HepG2 (cell line): Measurements from ENCODE around the gene SHISA7. TPM values are rescaled to one million over a fixed set of nuclear protein-coding genes. Genes with fewer than 3 reads are reported as not detected.

Experiments used
- BHLHE40 ChIP-seq: IDR thresholded peaks from 2 replicates; pipeline ENCODE4 v1.6.1; 2011; ENCODE audit warnings: low read length, improper control_type of control experiment
- CREM ChIP-seq, 2 experiments: sonication (generic) in 1 of 2; formaldehyde crosslinking in 1 of 2; IDR thresholded peaks; 2 replicates each; pipeline versions ENCODE4 v1.4.0 to v1.6.1; 2016 to 2020; ENCODE audit warnings: antibody characterized with exemption in 1 of 2, mild to moderate bottlenecking in 1 of 2, missing genetic modification reagents in 1 of 2
- DR1 ChIP-seq: sonication (generic); formaldehyde crosslinking; IDR thresholded peaks from 2 replicates; pipeline ENCODE4 v1.8.0; 2021; ENCODE audit warnings: mild to moderate bottlenecking, missing genetic modification reagents, inconsistent platforms
- ETV6 ChIP-seq: sonication (generic); formaldehyde crosslinking; conservative IDR thresholded peaks from 2 replicates; pipeline ENCODE4 v1.4.0; 2020; ENCODE audit warnings: missing genetic modification reagents
- GATA4 ChIP-seq: sonication (generic); IDR thresholded peaks from 2 replicates; pipeline ENCODE4 v1.6.1; 2016; ENCODE audit warnings: antibody characterized with exemption, low read depth, borderline replicate concordance
- MAF1 ChIP-seq: sonication (generic); formaldehyde crosslinking; IDR thresholded peaks from 2 replicates; pipeline ENCODE4 v1.5.0; 2020; ENCODE audit warnings: missing genetic modification reagents, borderline replicate concordance
- MAFG ChIP-seq: sonication (generic); formaldehyde crosslinking; IDR thresholded peaks from 2 replicates; pipeline ENCODE4 v1.5.1; 2020; ENCODE audit warnings: mild to moderate bottlenecking, missing genetic modification reagents
- MBD4 ChIP-seq: IDR thresholded peaks from 2 replicates; pipeline ENCODE4 v1.6.1; 2012; ENCODE audit warnings: low read length, inconsistent platforms, borderline replicate concordance
- MEF2D ChIP-seq: sonication (generic); formaldehyde crosslinking; IDR thresholded peaks from 2 replicates; pipeline ENCODE4 v1.5.1; 2020; ENCODE audit warnings: mild to moderate bottlenecking, missing genetic modification reagents
- PHF8 ChIP-seq: sonication (generic); formaldehyde crosslinking; IDR thresholded peaks from 2 replicates; pipeline ENCODE4 v1.5.0; 2020; ENCODE audit warnings: missing genetic modification reagents
- RBM39 ChIP-seq: fragments of 200-400 bp; formaldehyde crosslinking; IDR thresholded peaks from one replicate; pipeline ENCODE4 v1.6.1; 2018; ENCODE audit warnings: antibody characterized with exemption, mild to moderate bottlenecking, low read depth, low read length; ENCODE audit not compliant: poor library complexity, severe bottlenecking
- SAP130 ChIP-seq: IDR thresholded peaks from 2 replicates; pipeline ENCODE4 v1.6.1; 2016; ENCODE audit warnings: low read depth
- SPEN ChIP-seq: sonication (generic); formaldehyde crosslinking; IDR thresholded peaks from 2 replicates; pipeline ENCODE4 v1.5.1; 2020; ENCODE audit warnings: low read depth, mild to moderate bottlenecking, missing genetic modification reagents
- TOE1 ChIP-seq: sonication (generic); formaldehyde crosslinking; IDR thresholded peaks from 2 replicates; pipeline ENCODE4 v1.4.0; 2020; ENCODE audit warnings: mild to moderate bottlenecking, missing genetic modification reagents
- TRIM24 ChIP-seq: sonication (generic); formaldehyde crosslinking; IDR thresholded peaks from 2 replicates; pipeline ENCODE4 v1.8.0; 2022; ENCODE audit warnings: mild to moderate bottlenecking, missing genetic modification reagents
- ZBTB20 ChIP-seq: sonication (generic); formaldehyde crosslinking; IDR thresholded peaks from 2 replicates; pipeline ENCODE4 v1.8.1; 2023; ENCODE audit warnings: missing genetic modification reagents, low read depth, mild to moderate bottlenecking, borderline replicate concordance
- ZBTB38 ChIP-seq: sonication (generic); formaldehyde crosslinking; IDR thresholded peaks from 2 replicates; pipeline ENCODE4 v1.5.1; 2020; ENCODE audit warnings: mild to moderate bottlenecking, missing genetic modification reagents
- ZBTB7A ChIP-seq: sonication (generic); formaldehyde crosslinking; IDR thresholded peaks from 2 replicates; pipeline ENCODE4 v1.8.0; 2022; ENCODE audit warnings: mild to moderate bottlenecking, missing genetic modification reagents
- ZKSCAN1 ChIP-seq: fragments of 150-350 bp; IDR thresholded peaks from 2 replicates; pipeline ENCODE4 v1.6.1; 2014; ENCODE audit warnings: low read length
- ZNF205 ChIP-seq: IDR thresholded peaks from 2 replicates; pipeline ENCODE4 v1.6.1; 2018; ENCODE audit warnings: missing biosample characterization, missing genetic modification reagents
- ZNF468 ChIP-seq: sonication (generic); formaldehyde crosslinking; IDR thresholded peaks from 2 replicates; pipeline ENCODE4 v1.8.0; 2022; ENCODE audit warnings: mild to moderate bottlenecking, moderate library complexity, missing genetic modification reagents
- ZNF589 ChIP-seq: sonication (generic); formaldehyde crosslinking; conservative IDR thresholded peaks from 2 replicates; pipeline ENCODE4 v1.8.0; 2022; ENCODE audit warnings: mild to moderate bottlenecking, moderate library complexity, missing genetic modification reagents
- ZNF616 ChIP-seq: sonication (generic); formaldehyde crosslinking; IDR thresholded peaks from 2 replicates; pipeline ENCODE4 v1.5.0; 2020; ENCODE audit warnings: low read depth, mild to moderate bottlenecking, missing genetic modification reagents
- ZNF788 ChIP-seq: sonication (generic); formaldehyde crosslinking; IDR thresholded peaks from 2 replicates; pipeline ENCODE4 v1.5.0; 2020; ENCODE audit warnings: mild to moderate bottlenecking, missing genetic modification reagents, borderline replicate concordance
- ZNF891 ChIP-seq: sonication (generic); formaldehyde crosslinking; IDR thresholded peaks from 2 replicates; pipeline ENCODE4 v1.5.0; 2020; ENCODE audit warnings: mild to moderate bottlenecking, missing genetic modification reagents
- polyA plus RNA-seq, 8 experiments: library from polyadenylated mRNA; depleted of rRNA in 3 of 8; stranded (reverse) in 7 of 8; unstranded in 1 of 8; fragments of >200 nt; fragmentation: Illumina TruSeq in 4 of 8; extraction: Trizol in 4 of 8; gene quantifications; 2 replicates each; pipeline versions ENCODE4 v1.2.1 to v1.2.3, GENCODE V29; 2011 to 2016; ENCODE audit warnings: low read depth in 4 of 8, missing spikeins in 1 of 8, mixed read lengths in 1 of 8; ENCODE audit not compliant: insufficient read depth in 1 of 8
- total RNA-seq, 5 experiments: library from RNA; depleted of rRNA; stranded (reverse); fragments of >200 nt; fragmentation: Illumina TruSeq; extraction: Trizol; gene quantifications; 2 replicates each; pipeline ENCODE4 v1.2.3, GENCODE V29; 2016; ENCODE audit warnings: low read depth in 1 of 5
- TF ChIP-seq, protein P1 (sequence below): sonication (generic); formaldehyde crosslinking; IDR thresholded peaks from 2 replicates; pipeline ENCODE4 v1.5.0; 2020; ENCODE audit warnings: mild to moderate bottlenecking, missing genetic modification reagents, borderline replicate concordance

The SHISA7 gene
- total and polyA plus RNA-seq, 2 of the 13 experiments (the other 11 are each of a cell fraction or from before 2014, with no cell fraction given), result not detected

DNA sequence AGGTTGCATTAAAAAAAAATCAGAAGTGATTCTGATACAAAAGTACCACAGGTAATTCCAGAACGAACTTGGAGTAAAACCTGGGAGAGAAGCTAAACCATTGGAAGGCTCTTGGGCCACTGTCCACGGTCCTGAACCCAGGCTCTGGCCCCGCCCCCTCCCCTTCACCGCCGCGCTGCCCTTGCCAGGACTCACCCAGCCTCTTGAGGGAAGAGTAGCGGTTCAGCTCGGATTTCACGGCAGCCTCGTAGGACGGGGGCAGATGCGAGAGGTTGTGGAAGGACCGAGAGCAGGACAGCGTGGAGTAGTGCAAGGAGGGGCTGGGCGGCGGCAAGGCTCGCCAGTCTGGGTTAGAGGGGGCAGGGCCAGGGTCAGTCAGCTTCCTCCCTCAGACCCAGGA is 5.7 kb downstream of the SHISA7 start (continued):
- TF ChIP-seq, protein P1, sequence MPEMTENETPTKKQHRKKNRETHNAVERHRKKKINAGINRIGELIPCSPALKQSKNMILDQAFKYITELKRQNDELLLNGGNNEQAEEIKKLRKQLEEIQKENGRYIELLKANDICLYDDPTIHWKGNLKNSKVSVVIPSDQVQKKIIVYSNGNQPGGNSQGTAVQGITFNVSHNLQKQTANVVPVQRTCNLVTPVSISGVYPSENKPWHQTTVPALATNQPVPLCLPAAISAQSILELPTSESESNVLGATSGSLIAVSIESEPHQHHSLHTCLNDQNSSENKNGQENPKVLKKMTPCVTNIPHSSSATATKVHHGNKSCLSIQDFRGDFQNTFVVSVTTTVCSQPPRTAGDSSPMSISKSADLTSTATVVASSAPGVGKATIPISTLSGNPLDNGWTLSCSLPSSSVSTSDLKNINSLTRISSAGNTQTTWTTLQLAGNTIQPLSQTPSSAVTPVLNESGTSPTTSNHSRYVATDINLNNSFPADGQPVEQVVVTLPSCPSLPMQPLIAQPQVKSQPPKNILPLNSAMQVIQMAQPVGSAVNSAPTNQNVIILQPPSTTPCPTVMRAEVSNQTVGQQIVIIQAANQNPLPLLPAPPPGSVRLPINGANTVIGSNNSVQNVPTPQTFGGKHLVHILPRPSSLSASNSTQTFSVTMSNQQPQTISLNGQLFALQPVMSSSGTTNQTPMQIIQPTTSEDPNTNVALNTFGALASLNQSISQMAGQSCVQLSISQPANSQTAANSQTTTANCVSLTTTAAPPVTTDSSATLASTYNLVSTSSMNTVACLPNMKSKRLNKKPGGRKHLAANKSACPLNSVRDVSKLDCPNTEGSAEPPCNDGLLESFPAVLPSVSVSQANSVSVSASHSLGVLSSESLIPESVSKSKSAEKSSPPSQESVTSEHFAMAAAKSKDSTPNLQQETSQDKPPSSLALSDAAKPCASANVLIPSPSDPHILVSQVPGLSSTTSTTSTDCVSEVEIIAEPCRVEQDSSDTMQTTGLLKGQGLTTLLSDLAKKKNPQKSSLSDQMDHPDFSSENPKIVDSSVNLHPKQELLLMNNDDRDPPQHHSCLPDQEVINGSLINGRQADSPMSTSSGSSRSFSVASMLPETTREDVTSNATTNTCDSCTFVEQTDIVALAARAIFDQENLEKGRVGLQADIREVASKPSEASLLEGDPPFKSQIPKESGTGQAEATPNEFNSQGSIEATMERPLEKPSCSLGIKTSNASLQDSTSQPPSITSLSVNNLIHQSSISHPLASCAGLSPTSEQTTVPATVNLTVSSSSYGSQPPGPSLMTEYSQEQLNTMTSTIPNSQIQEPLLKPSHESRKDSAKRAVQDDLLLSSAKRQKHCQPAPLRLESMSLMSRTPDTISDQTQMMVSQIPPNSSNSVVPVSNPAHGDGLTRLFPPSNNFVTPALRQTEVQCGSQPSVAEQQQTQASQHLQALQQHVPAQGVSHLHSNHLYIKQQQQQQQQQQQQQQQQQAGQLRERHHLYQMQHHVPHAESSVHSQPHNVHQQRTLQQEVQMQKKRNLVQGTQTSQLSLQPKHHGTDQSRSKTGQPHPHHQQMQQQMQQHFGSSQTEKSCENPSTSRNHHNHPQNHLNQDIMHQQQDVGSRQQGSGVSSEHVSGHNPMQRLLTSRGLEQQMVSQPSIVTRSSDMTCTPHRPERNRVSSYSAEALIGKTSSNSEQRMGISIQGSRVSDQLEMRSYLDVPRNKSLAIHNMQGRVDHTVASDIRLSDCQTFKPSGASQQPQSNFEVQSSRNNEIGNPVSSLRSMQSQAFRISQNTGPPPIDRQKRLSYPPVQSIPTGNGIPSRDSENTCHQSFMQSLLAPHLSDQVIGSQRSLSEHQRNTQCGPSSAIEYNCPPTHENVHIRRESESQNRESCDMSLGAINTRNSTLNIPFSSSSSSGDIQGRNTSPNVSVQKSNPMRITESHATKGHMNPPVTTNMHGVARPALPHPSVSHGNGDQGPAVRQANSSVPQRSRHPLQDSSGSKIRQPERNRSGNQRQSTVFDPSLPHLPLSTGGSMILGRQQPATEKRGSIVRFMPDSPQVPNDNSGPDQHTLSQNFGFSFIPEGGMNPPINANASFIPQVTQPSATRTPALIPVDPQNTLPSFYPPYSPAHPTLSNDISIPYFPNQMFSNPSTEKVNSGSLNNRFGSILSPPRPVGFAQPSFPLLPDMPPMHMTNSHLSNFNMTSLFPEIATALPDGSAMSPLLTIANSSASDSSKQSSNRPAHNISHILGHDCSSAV (CRISPR knock-in tag), result no peak
- TF ChIP-seq ZNF468 (CRISPR knock-in tag) (no peak), ZNF616 (CRISPR knock-in tag) (peak; percentile 51; the same call in 1 of the 2 replicates), GATA4 (no peak), TRIM24 (CRISPR knock-in tag) (no peak), SAP130 (CRISPR knock-in tag) (peak; percentile 70), ZBTB38 (CRISPR knock-in tag) (no peak), ZNF891 (0 out of 2 replicates have a peak, but pooled peaks have one; percentile 55), ETV6 (CRISPR knock-in tag) (0 out of 2 replicates have a peak, but pooled peaks have one; percentile 53), ZNF589 (CRISPR knock-in tag) (peak; percentile 80), SPEN (0 out of 2 replicates have a peak, but pooled peaks have one; percentile 25), ZBTB20 (CRISPR knock-in tag) (peak; percentile 39; the same call in 1 of the 2 replicates), PHF8 (no peak), CREM (IDR thresholded peaks at IDR 0.05) (no peak), CREM (CRISPR knock-in tag; IDR thresholded peaks at IDR 0.05) (no peak), TOE1 (CRISPR knock-in tag) (no peak), MAFG (CRISPR knock-in tag) (no peak), MAF1 (peak; percentile 55; the same call in 1 of the 2 replicates), ZNF205 (0 out of 2 replicates have a peak, but pooled peaks have one; percentile 54), ZKSCAN1 (no peak), MBD4 (no peak), DR1 (CRISPR knock-in tag) (0 out of 2 replicates have a peak, but pooled peaks have one; percentile 20), MEF2D (CRISPR knock-in tag) (peak; percentile 73; the same call in 1 of the 2 replicates), BHLHE40 (no peak), ZNF788 (CRISPR knock-in tag) (no peak), RBM39 (no peak), ZBTB7A (CRISPR knock-in tag) (peak; percentile 56; the same call in 1 of the 2 replicates)
